Activated naive CD8-positive, alpha-beta T cell treated with anti-CD3 and anti-CD28 coated beads for 36 hours (primary cell): ENCODE measurements around the gene WIPI1. TPM values are rescaled to one million over a fixed set of nuclear protein-coding genes. Genes with fewer than 3 reads are reported as not detected.

Experiments
- DNase-seq: peaks from one replicate; pipeline ENCODE4 v3.0.0; 2021
- H3K27ac Mint-ChIP-seq: one replicate; pipeline ENCODE4 v1.8.0; 2022; ENCODE audit warnings: mild to moderate bottlenecking, moderate library complexity, mixed read lengths
- H3K27me3 Mint-ChIP-seq: one replicate; pipeline ENCODE4 v1.8.0; 2022; ENCODE audit warnings: mild to moderate bottlenecking, mixed read lengths
- H3K36me3 Mint-ChIP-seq: one replicate; pipeline ENCODE4 v1.8.0; 2021; ENCODE audit warnings: mild to moderate bottlenecking, mixed read lengths
- H3K4me1 Mint-ChIP-seq: one replicate; pipeline ENCODE4 v1.8.0; 2021; ENCODE audit warnings: mixed read lengths
- H3K4me3 Mint-ChIP-seq: one replicate; pipeline ENCODE4 v1.8.0; 2022; ENCODE audit warnings: mild to moderate bottlenecking, moderate library complexity, mixed read lengths
- H3K9me3 Mint-ChIP-seq: one replicate; pipeline ENCODE4 v1.8.0; 2022; ENCODE audit warnings: mixed read lengths
- total RNA-seq, 2 experiments: library from RNA; stranded (reverse); gene quantifications; one replicate each; pipeline ENCODE4 v1.2.3, GENCODE V29; 2021

Gene WIPI1
- total RNA-seq, 2 experiments from 2014 or later: 8.7 to 8.9 TPM

GRCh38 chr17:68453991-68454665 lies 3.2 kb downstream of the WIPI1 start:
- DNase-seq: no peak
- H3K36me3 Mint-ChIP-seq: peaks cover 5% of the 10 kb centered on the region
- H3K9me3 Mint-ChIP-seq: no peaks in the 10 kb centered on the region
- H3K4me3 Mint-ChIP-seq: no peak overlapping the region
- H3K27ac Mint-ChIP-seq: no peak overlapping the region
- H3K4me1 Mint-ChIP-seq: peaks cover 15% of the 10 kb centered on the region
- H3K27me3 Mint-ChIP-seq: peaks cover 13% of the 10 kb centered on the region

- Mint-ChIP-seq H3K9me3 (no peaks in the 10 kb centered on the region), H3K27me3 (peaks cover 9% of the 10 kb centered on the region), H3K36me3 (peaks cover 5% of the 10 kb centered on the region), H3K4me1 (peaks cover 6% of the 10 kb centered on the region), H3K27ac (no peak overlapping the region), H3K4me3 (no peak overlapping the region)
- DNase-seq: no peak
Observed at GRCh38 chr17:68452724-68453290, 4.5 kb downstream of the WIPI1 start.

GRCh38 chr17:68451670-68452354 lies 5.5 kb downstream of the WIPI1 start:
- DNase-seq: no peak
- H3K27me3 Mint-ChIP-seq: peaks cover 9% of the 10 kb centered on the region
- peaks cover 5% of the 10 kb centered on the region for H3K36me3 Mint-ChIP-seq
- no peak overlapping the region for H3K27ac Mint-ChIP-seq
- peaks cover 5% of the 10 kb centered on the region for H3K4me1 Mint-ChIP-seq
- no peak overlapping the region for H3K4me3 Mint-ChIP-seq
- no peaks in the 10 kb centered on the region for H3K9me3 Mint-ChIP-seq

GRCh38 chr17:68450801-68451200 lies 6.5 kb downstream of the WIPI1 start:
- Mint-ChIP-seq H3K9me3 (no peaks in the 10 kb centered on the region), H3K4me3 (no peak overlapping the region), H3K4me1 (no peaks in the 10 kb centered on the region), H3K27me3 (peaks cover 1% of the 10 kb centered on the region), H3K36me3 (peaks cover 5% of the 10 kb centered on the region), H3K27ac (no peak overlapping the region)
- no peak for DNase-seq

DNA sequence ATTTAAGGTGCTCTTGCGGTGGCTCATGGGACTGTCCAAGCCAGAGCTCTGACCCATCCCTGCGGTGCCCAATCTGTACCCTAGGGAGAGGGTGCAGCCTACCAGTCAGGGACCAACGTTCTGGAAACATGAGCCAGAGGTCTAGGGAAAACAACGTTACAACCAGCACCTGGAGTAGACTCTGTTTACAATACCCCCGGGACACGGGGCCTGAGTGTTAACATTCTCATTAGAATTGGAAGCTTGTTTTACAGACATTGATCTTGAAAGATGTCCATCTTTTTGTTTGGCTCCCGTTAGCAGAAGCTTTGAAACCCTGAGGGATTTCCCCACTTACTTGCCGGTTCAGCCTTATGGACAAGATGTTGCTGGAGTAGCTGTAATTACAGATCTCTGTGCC lies 6.9 kb downstream of the WIPI1 start:
- no peak overlapping the region for H3K27ac Mint-ChIP-seq
- H3K36me3 Mint-ChIP-seq: peaks cover 5% of the 10 kb centered on the region
- DNase-seq: no peak
- H3K27me3 Mint-ChIP-seq: no peaks in the 10 kb centered on the region
- no peaks in the 10 kb centered on the region for H3K9me3 Mint-ChIP-seq
- no peaks in the 10 kb centered on the region for H3K4me1 Mint-ChIP-seq
- H3K4me3 Mint-ChIP-seq: no peak overlapping the region

GRCh38 chr17:68449021-68449739 lies 8.1 kb downstream of the WIPI1 start:
- peaks cover 5% of the 10 kb centered on the region for H3K36me3 Mint-ChIP-seq
- H3K9me3 Mint-ChIP-seq: no peaks in the 10 kb centered on the region
- H3K4me1 Mint-ChIP-seq: no peaks in the 10 kb centered on the region
- H3K4me3 Mint-ChIP-seq: no peak overlapping the region
- H3K27ac Mint-ChIP-seq: no peak overlapping the region
- no peak for DNase-seq
- H3K27me3 Mint-ChIP-seq: no peaks in the 10 kb centered on the region

DNA sequence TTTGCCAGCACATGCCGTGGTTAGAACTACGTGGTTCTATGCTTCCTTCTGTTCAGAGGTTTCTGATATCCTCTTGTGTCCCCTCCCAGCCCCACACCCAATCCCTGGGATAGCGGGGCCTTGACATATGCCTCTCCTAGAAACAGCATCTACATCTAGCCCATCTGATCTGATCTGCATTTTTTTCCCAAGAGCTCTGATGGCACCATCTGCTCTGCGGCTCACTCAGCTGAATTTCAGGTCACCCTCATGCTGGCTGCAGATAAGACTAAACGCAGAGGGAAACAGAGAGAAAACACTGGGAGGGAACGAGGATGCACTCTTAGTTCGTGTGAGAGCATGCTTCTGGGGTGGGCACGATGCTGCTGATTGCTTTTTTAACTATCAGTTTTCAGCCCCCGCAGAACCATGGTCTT lies 10.7 kb downstream of the WIPI1 start:
- DNase-seq: no peak
- Mint-ChIP-seq H3K36me3 (peaks cover 5% of the 10 kb centered on the region), H3K27ac (no peak overlapping the region), H3K4me1 (no peaks in the 10 kb centered on the region), H3K27me3 (no peaks in the 10 kb centered on the region), H3K9me3 (no peaks in the 10 kb centered on the region), H3K4me3 (no peak overlapping the region)

DNA sequence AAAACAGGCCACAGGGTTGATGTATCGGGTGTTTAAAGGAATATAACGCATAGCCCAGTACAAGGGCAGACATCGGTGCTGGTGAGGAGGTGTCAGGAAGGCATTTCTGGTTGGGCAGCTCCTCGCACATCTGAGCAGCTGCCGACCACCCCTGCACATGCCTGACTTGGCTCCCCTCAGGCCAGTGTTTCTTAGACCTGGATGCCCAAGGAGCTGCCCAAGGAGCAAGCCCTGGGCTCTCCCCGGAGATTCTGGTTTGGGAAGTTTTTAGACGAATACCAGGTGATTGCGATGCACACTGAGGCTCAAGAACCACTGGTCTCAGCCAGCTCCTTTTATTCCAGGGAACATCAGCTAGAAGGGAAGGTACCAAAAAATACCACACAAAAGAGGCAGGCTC lies 11.6 kb downstream of the WIPI1 start:
- Mint-ChIP-seq H3K4me3 (no peak overlapping the region), H3K27ac (no peak overlapping the region), H3K9me3 (no peaks in the 10 kb centered on the region), H3K27me3 (no peaks in the 10 kb centered on the region), H3K4me1 (peaks cover 5% of the 10 kb centered on the region), H3K36me3 (peaks cover 4% of the 10 kb centered on the region)
- DNase-seq: no peak

DNA sequence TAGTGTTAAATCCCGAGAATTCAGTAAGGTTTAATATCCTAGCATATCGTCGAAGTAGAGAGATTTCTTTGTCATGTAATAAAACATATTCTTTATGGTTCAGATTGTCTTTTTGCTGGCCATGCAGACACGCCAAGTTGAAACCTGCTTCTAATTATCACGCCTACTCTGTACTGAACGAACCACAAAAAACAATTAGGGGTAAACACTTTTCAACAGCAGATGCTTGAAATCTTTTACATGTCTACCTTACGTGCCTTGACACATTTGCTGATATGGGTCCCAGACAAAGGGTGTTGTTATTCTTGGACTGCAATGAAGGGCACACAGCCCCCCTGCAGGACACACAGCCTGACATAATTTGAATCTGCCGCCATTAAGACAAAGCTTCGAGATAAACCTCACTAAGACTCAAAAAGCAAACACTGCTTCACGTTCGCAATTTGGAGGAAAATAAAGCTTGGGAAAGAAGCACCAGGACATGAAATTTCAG lies 13.3 kb downstream of the WIPI1 start:
- no peaks in the 10 kb centered on the region for H3K9me3 Mint-ChIP-seq
- no peaks in the 10 kb centered on the region for H3K36me3 Mint-ChIP-seq
- H3K27me3 Mint-ChIP-seq: no peaks in the 10 kb centered on the region
- no peak overlapping the region for H3K27ac Mint-ChIP-seq
- no peak overlapping the region for H3K4me3 Mint-ChIP-seq
- H3K4me1 Mint-ChIP-seq: peaks cover 8% of the 10 kb centered on the region
- DNase-seq: no peak

- H3K4me3 Mint-ChIP-seq: no peak overlapping the region
- no peaks in the 10 kb centered on the region for H3K27me3 Mint-ChIP-seq
- no peak for DNase-seq
- H3K36me3 Mint-ChIP-seq: no peaks in the 10 kb centered on the region
- no peaks in the 10 kb centered on the region for H3K9me3 Mint-ChIP-seq
- no peak overlapping the region for H3K27ac Mint-ChIP-seq
- peaks cover 29% of the 10 kb centered on the region for H3K4me1 Mint-ChIP-seq
Observed at GRCh38 chr17:68441070-68441770, 16.1 kb downstream of the WIPI1 start.

DNA sequence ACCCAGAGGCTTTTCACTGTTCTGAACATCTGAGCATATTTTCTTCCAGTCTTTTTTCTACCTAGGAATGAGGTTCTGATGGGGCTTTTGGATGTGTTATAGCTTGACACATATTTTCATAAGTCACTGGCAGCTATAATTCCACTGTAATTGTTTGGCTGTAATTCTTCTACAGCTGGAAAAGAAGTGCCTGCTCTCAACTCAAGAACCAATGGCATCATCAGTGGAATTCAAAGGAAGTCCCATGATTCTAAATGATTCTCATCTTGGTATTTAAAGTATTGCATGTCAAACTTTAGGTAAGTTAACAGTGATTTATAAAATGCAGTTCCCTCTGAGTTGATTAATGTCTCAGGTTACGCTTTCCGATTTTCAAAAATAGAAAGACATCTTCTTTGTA lies 16.8 kb downstream of the WIPI1 start:
- no peak for DNase-seq
- H3K4me3 Mint-ChIP-seq: no peak overlapping the region
- H3K27ac Mint-ChIP-seq: no peak overlapping the region
- no peaks in the 10 kb centered on the region for H3K9me3 Mint-ChIP-seq
- H3K27me3 Mint-ChIP-seq: no peaks in the 10 kb centered on the region
- H3K4me1 Mint-ChIP-seq: peaks cover 36% of the 10 kb centered on the region
- H3K36me3 Mint-ChIP-seq: no peaks in the 10 kb centered on the region

DNA sequence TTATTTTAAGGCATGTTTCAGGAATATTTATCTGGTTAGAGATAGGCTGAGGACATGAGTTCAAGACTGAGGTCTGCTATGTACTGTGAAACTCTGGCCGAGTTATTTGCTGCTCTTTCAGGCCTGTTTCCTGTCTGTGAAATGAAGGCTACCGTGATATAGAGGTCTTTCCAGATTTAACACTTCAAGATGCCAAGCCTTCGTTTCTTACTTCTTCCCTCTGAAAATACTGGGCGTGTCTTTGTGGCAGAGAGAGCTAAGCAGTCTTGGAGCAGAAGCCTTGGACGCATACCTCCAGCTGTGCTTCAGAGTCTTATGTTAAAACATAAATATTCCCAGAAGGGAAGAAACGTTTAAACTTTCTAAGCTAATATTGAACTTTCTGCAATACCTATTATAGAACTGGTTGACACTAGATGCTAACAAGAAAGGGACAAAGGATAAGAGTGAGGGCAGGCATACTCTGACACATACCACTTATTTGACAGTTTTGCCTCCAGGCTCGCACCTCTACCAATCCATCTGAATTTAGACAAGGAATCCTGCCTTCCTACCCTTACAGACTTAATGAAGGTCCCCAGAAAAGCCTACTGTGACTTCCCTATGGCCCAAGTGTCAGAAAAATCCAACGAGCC lies 17.5 kb downstream of the WIPI1 start:
- Mint-ChIP-seq H3K4me3 (no peak overlapping the region), H3K4me1 (peaks cover 36% of the 10 kb centered on the region), H3K9me3 (no peaks in the 10 kb centered on the region), H3K36me3 (no peaks in the 10 kb centered on the region), H3K27me3 (no peaks in the 10 kb centered on the region), H3K27ac (no peak overlapping the region)
- no peak for DNase-seq

GRCh38 chr17:68437979-68438822 lies 19.1 kb downstream of the WIPI1 start:
- Mint-ChIP-seq H3K27me3 (no peaks in the 10 kb centered on the region), H3K4me3 (peak overlapping the region; percentile 59), H3K36me3 (no peaks in the 10 kb centered on the region), H3K9me3 (no peaks in the 10 kb centered on the region), H3K27ac (peak overlapping the region; percentile 78), H3K4me1 (peaks cover 36% of the 10 kb centered on the region)
- DNase-seq: peak; percentile 39
